Fibroblast of lung (primary cell): ENCODE data around the gene NIT2.

ENCODE experiments used
- CTCF ChIP-seq, 2 donors: IDR thresholded peaks in 1 of 2; conservative IDR thresholded peaks in 1 of 2; 1 replicate in 1 of 2; 2 replicates in 1 of 2; pipeline ENCODE4 v1.5.1; 2011 to 2012; ENCODE audit warnings: low read length in 2 of 2, control low read depth in 1 of 2, inconsistent platforms in 1 of 2, low read depth in 1 of 2, mild to moderate bottlenecking in 1 of 2
- EZH2 ChIP-seq: IDR thresholded peaks from 2 replicates; pipeline ENCODE4 v1.5.1; 2012; ENCODE audit warnings: low read length, control low read depth, mild to moderate bottlenecking; ENCODE audit errors: missing control alignments

- TF ChIP-seq CTCF (conservative IDR thresholded peaks at IDR 0.05 in 1 of 2, IDR thresholded peaks at IDR 0.05 in 1 of 2; ENCODE audit: low read depth in 1 of 2, low read length in 2 of 2): no peak
- no peak for TF ChIP-seq EZH2
Observed at GRCh38 chr3:100402891-100403290, 68.3 kb downstream of the NIT2 start.
